HG03558 (cell line): ENCODE data around the gene HCN4.

Experiments used
- ATAC-seq: cut with Tn5 transposase; IDR thresholded peaks from one replicate; pipeline ENCODE4 v1.9.1; 2021; ENCODE audit warnings: moderate number of reproducible peaks; ENCODE audit not compliant: unreplicated experiment; ENCODE audit errors: extremely low read depth

HCN4 gene

GRCh38 chr15:73352082-73352481 lies 16.7 kb downstream of the HCN4 start:
- no peak for ATAC-seq

- no peak for ATAC-seq
Observed at GRCh38 chr15:73349191-73349590, 19.6 kb downstream of the HCN4 start.

DNA sequence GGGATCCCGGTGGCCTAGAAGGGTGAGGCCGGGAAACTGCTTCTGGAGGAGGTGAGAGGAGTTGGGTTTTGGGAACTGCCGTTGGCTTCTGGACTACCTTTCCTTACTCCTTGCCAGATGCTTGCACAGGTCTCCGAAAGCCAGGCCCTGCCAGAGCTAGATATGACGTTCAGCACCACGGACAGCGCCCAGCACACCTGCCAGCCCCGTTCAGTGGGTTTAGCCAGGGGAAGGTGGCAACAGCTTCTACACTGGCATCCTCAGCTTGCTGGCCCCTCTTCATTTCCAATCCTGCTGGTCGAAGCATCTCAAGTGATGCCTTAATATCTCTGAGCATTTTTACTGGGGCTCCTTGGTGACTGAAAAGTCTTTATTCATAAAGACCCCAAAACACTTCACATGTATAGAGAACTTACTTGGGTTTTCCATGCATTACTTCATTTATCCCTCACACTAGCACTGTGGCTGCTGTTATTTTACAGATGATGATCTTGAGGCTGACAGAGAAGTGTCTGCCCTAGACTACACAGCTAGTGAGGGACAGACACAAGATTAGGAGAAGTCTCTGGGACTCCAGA lies 21.9 kb downstream of the HCN4 start:
- no peak for ATAC-seq

DNA sequence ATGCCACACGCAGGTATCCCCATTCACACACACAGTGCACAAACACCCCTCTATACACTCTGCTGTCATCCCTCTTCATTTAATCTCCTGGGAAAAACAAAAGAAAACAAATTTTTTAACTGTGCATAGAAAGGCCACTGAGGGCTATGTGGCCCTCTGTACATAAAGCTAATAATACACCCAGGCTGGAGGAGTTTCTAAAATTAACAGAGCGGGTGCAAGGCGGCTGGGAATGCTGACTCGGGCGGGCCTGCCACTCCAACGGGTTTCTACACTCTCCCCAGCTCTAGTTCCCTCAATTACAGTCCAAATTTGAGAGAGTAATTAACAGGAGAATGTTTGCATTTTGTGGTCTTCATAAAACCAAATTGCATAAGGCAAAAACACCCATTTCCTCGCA lies 23.1 kb downstream of the HCN4 start:
- ATAC-seq = no peak

- ATAC-seq = no peak
Observed at GRCh38 chr15:73344056-73344455, 24.7 kb downstream of the HCN4 start.

DNA sequence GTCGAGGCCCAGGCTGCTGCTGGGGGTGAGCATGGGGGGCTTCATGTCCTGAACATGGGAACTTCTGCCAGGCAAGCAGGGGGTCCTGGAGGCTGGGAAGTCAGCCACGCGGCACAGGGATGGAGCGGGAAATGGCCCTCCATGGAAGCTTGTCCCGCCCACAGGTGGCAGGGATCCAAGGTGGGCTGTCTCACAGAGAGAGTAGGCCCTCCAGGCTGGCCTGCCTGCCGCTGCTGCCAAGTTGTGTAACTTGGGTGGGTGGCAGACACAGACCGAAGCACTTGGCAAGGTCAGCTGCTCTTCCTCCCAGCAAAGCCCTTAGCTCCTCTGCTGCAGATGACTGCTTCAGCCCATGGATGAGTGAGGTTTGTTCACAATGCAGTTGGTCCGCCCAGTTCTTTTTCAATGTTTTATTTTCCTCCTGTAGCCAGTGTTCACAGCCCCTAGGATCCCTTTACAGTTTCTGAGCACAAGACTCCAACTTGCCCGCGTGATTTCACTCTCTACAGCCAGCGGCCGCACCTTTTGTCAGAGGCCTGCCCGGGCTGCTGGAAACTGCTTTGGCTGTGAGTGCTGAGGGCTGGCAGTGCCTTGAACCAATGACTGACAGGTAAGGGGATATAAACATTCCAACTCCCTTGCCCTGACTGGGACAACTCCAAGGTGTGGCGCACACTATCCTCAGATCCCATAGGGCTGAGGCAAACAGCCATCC lies 26.7 kb downstream of the HCN4 start:
- no peak for ATAC-seq

DNA sequence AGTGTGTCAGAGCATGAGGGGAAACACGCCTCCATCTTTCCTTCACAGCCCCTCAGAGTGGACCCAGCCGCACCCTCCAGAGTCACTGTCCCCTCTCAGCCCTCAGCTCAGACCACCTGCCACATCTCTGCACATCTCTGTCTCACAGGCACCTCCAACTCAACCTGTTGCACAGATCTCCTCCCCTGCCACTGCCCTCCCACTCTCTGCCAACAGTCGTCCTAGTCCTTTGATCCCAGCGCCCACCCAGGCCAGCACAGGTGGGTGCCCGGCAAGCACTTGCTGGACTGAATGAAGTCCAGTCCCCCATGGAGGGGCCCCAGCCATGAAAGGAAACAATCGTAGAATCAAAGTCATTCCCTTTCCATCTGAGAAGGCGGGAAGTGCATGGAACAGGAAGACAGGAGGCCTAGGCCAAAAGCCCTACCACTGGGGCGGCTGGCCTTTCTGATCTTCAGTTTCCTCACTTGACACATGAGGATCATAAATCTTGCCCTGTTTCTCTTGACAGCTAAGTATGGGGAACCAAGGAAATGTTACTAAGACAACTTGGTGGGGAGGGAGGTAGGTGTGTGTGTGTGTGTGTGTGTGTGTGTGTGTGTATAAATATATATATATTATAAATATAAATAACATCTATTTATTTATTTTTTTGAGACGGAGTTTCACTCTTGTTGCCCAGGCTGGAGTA lies 28.1 kb downstream of the HCN4 start:
- ATAC-seq = no peak

GRCh38 chr15:73338606-73339374 lies 30.0 kb downstream of the HCN4 start:
- no peak for ATAC-seq

DNA sequence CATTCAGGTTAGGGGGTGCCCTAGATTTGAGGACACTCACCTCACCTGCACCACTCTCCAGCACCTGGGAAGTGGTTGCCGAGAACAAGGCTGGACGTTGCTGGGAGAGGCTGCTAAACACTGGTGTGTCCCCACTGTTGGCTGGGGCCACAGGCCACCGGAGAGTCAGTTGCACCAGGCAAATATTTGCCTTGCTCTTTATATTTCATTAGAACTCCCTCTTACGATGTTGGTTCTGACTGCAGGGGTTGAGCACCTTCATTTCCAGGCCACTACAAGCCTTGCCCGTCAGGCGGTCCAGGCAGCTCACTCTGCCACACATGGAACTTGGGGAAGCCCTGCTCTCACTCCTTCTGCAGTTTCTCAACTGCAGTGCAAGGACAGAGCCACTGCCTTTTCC lies 30.7 kb downstream of the HCN4 start:
- no peak for ATAC-seq

DNA sequence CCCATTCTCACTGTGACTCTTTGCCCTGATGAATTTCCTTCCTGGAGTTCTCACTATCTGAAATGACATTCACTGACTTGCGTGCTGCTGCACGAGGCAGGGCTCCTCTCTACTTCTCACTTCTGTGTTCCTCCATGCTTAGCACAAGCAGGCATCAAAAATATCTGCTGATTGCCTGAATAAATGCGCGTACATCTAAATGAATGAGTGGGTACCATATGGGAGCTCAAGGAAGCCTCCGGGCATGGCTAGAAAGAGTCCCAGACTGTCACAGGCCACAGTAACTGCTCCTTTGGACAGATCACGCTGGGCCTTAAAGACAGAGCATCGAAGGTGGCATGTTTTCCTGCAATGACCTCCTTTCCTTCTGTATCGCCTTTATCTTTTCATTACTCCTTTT lies 31.6 kb downstream of the HCN4 start:
- ATAC-seq = no peak

DNA sequence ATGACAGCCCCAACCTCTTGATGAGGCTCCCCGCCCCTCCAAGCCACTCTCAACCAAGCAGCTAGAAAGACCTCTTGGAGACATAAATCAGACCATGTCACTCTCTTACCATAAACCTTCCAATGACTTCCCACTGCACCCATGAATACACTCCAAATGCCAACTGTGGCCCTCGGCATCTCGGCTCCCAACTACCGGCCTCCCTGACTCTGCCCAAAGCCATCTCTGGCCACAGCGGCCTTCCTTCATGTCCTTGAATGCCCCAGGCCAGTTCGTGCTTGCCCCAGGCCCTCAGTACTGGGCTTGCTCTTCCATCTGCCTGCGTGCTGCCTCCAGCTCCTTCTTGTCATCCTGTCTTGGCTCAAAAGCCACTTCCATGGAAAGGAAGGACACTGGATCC lies 32.0 kb downstream of the HCN4 start:
- no peak for ATAC-seq

GRCh38 chr15:73335471-73335870 lies 33.3 kb downstream of the HCN4 start:
- ATAC-seq = no peak

GRCh38 chr15:73335026-73335425 lies 33.7 kb downstream of the HCN4 start:
- ATAC-seq = no peak

- ATAC-seq = no peak
Observed at GRCh38 chr15:73334086-73334485, 34.7 kb downstream of the HCN4 start.

- no peak for ATAC-seq
Observed at GRCh38 chr15:73333001-73333400, 35.8 kb downstream of the HCN4 start.

GRCh38 chr15:73331991-73332925 lies 36.5 kb downstream of the HCN4 start:
- no peak for ATAC-seq

DNA sequence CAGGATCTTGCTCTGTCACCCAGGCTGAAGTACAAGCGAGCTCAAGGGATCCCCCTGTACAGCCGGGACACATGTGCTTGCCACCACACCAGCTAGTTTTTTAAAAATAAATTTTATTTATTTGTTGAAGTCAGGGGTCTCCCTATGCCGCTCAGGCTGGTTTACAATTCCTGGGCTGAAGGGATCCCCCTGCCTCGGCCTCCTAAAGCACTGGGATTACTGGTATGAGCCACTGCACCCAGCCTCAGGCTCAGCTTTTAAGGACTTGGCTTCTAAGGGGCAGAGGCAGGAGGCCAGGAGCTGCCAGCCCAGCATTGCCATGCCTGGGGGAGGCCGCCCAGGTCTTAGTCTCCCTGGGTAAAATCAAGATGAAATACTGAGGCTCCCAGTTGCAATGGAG lies 37.3 kb downstream of the HCN4 start:
- no peak for ATAC-seq

DNA sequence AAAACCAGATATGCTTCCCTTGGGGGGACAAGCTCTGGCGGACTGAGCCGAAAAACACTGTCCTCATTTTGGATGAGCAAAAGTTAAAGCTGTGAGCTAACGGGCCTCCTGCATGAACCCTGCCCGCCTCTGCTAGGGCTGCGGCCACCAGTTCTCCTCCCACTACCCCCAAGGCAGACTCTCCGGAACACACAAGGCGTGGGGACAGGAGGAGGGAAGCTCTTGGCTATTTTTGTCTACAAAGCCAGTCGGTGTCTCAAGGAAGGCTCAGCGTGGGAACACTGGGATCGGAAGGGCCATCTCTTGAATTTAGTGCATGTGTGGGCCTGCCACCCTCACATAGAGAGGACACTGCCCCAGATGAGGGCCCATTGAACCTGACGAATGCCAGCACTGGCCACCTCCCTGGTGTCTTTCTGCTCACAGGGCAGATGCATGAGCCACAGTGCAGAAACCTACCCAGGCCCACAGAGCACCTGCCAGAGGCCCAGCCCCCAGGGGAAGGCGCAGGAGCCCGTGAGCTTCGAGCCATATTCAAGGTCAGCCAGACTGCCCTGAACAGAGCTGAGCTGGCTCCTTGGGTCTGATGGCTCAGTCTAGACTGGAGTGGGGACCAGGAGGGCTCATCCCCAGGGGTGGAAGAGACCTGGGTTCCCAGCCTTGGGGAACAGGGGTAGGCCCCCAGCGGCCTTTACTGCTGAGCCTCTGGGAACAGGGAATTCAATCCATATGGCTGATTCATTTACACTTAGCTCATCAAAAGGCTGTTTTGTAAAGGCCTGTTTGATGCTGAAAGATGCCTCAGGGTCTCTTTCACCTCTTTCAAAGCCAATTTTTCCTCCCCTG lies 38.3 kb downstream of the HCN4 start:
- ATAC-seq = no peak
